OCI-LY3 (cell line): ENCODE data around the gene FREY1.

Experiments
- H2AFZ ChIP-seq: fragments of 200-600, 300-600 bp; shearing (Covaris generic); 2 replicates; pipeline ENCODE4 v1.6.0; 2014; ENCODE audit warnings: antibody characterized with exemption, low read depth, low read length
- H3K27ac ChIP-seq: fragments of 200-600, 300-600 bp; sonication (generic); 2 replicates; pipeline ENCODE4 v1.5.1; 2014; ENCODE audit warnings: mild to moderate bottlenecking, low read length, moderate library complexity, mixed read lengths
- H3K27me3 ChIP-seq: fragments of 200-600, 300-600 bp; sonication (generic); 2 replicates; pipeline ENCODE4 v1.6.1; 2014; ENCODE audit warnings: low read depth, low read length, mixed read lengths
- H3K36me3 ChIP-seq: fragments of 200-600, 300-600 bp; sonication (generic); replicated peaks from 2 replicates; pipeline ENCODE3; 2014; ENCODE audit warnings: low read depth, low read length, mixed read lengths
- H3K4me1 ChIP-seq: fragments of 300-600, 200-600 bp; sonication (generic); 2 replicates; pipeline ENCODE4 v1.6.1; 2014; ENCODE audit warnings: low read length, mixed read lengths
- H3K4me2 ChIP-seq: fragments of 200-600, 300-600 bp; sonication (generic); 2 replicates; pipeline ENCODE4 v1.6.1; 2014; ENCODE audit warnings: low read length, mixed read lengths
- H3K4me3 ChIP-seq: fragments of 300-600, 200-600 bp; sonication (generic); 2 replicates; pipeline ENCODE4 v1.5.1; 2014; ENCODE audit warnings: antibody characterized with exemption, mild to moderate bottlenecking, low read length, moderate library complexity
- H3K79me2 ChIP-seq: fragments of 300-600, 200-600 bp; shearing (Covaris generic); 2 replicates; pipeline ENCODE4 v1.6.1; 2014; ENCODE audit warnings: mild to moderate bottlenecking, low read length, mixed read lengths
- H3K9ac ChIP-seq: fragments of 300-600, 200-600 bp; shearing (Covaris generic); 2 replicates; pipeline ENCODE4 v1.6.0; 2014; ENCODE audit warnings: mild to moderate bottlenecking, low read length, moderate library complexity
- H3K9me3 ChIP-seq: fragments of 200-600, 300-600 bp; shearing (Covaris generic); 2 replicates; pipeline ENCODE4 v1.6.1; 2014; ENCODE audit warnings: low read length, mixed read lengths; ENCODE audit not compliant: insufficient read depth
- H4K20me1 ChIP-seq: fragments of 200-600, 300-600 bp; sonication (generic); 2 replicates; pipeline ENCODE4 v1.6.1; 2016; ENCODE audit warnings: low read length, mixed read lengths; ENCODE audit not compliant: insufficient read depth
- CTCF ChIP-seq: fragments of 200-600, 300-600 bp; sonication (generic); IDR thresholded peaks from 2 replicates; pipeline ENCODE4 v1.5.1; 2014; ENCODE audit warnings: antibody characterized with exemption, low read length, low read depth
- EZH2phosphoT487 ChIP-seq: fragments of 200-600 bp; shearing (Covaris generic); IDR thresholded peaks from 2 replicates; pipeline ENCODE4 v1.6.1; 2018; ENCODE audit warnings: antibody characterized with exemption, mixed run types, low read depth

The FREY1 gene

GRCh38 chr11:45881708-45882368 lies 25.2 kb downstream of the FREY1 start:
- Histone ChIP-seq H2AFZ (no peak overlapping the region), H3K4me3 (no peak overlapping the region), H3K9ac (no peak overlapping the region), H3K36me3 (peaks cover 28% of the 10 kb centered on the region), H3K9me3 (no peaks in the 10 kb centered on the region), H4K20me1 (peaks cover 31% of the 10 kb centered on the region), H3K27ac (no peak overlapping the region), H3K27me3 (no peaks in the 10 kb centered on the region), H3K79me2 (no peaks in the 10 kb centered on the region), H3K4me2 (no peak overlapping the region), H3K4me1 (no peaks in the 10 kb centered on the region)
- no peak for TF ChIP-seq EZH2phosphoT487
- no peak for TF ChIP-seq CTCF

GRCh38 chr11:45880772-45881570 lies 26.1 kb downstream of the FREY1 start:
- Histone ChIP-seq H3K4me1 (no peaks in the 10 kb centered on the region), H3K36me3 (peaks cover 34% of the 10 kb centered on the region), H3K4me3 (no peak overlapping the region), H3K4me2 (no peak overlapping the region), H3K9me3 (no peaks in the 10 kb centered on the region), H2AFZ (no peak overlapping the region), H3K27ac (no peak overlapping the region), H3K79me2 (no peaks in the 10 kb centered on the region), H4K20me1 (peaks cover 33% of the 10 kb centered on the region), H3K27me3 (no peaks in the 10 kb centered on the region), H3K9ac (no peak overlapping the region)
- TF ChIP-seq EZH2phosphoT487 (no peak), CTCF (no peak)

- Histone ChIP-seq H3K4me1 (no peaks in the 10 kb centered on the region), H2AFZ (no peak overlapping the region), H3K27me3 (no peaks in the 10 kb centered on the region), H4K20me1 (peaks cover 37% of the 10 kb centered on the region), H3K79me2 (no peaks in the 10 kb centered on the region), H3K36me3 (peaks cover 41% of the 10 kb centered on the region), H3K27ac (no peak overlapping the region), H3K4me2 (no peak overlapping the region), H3K9ac (no peak overlapping the region), H3K4me3 (no peak overlapping the region), H3K9me3 (no peaks in the 10 kb centered on the region)
- TF ChIP-seq CTCF (no peak), EZH2phosphoT487 (no peak)
Observed at GRCh38 chr11:45879803-45880686, 27.0 kb downstream of the FREY1 start.

GRCh38 chr11:45877845-45878244 lies 29.2 kb downstream of the FREY1 start:
- Histone ChIP-seq H3K4me3 (no peak overlapping the region), H3K79me2 (no peaks in the 10 kb centered on the region), H3K27ac (no peak overlapping the region), H3K4me1 (no peaks in the 10 kb centered on the region), H3K9me3 (no peaks in the 10 kb centered on the region), H3K36me3 (peaks cover 51% of the 10 kb centered on the region), H2AFZ (no peak overlapping the region), H3K4me2 (no peak overlapping the region), H3K27me3 (no peaks in the 10 kb centered on the region), H4K20me1 (peaks cover 17% of the 10 kb centered on the region), H3K9ac (no peak overlapping the region)
- TF ChIP-seq CTCF (no peak), EZH2phosphoT487 (no peak)
